ENCODE results near the gene PDS5B. TPM values are rescaled to one million over a fixed set of nuclear protein-coding genes. Genes with fewer than 3 reads are reported as not detected.

Gene PDS5B
- total and polyA plus RNA-seq, 7 experiments from 2014 or later: 36.0 to 68.0 (median 44.2) TPM

- H3K4me1 ChIP-seq (ENCODE audit: control insufficient read depth in 2 of 2, insufficient read depth in 2 of 2, low read length in 2 of 2): peaks cover 7 to 16% of the 10 kb centered on the region in 2 donors
- H3K27me3 ChIP-seq (ENCODE audit: control insufficient read depth in 2 of 2, insufficient read depth in 2 of 2, low read length in 2 of 2): no peaks in the 10 kb centered on the region
- no peaks in the 10 kb centered on the region for H3K36me3 ChIP-seq (ENCODE audit: control insufficient read depth in 2 of 3, insufficient read depth in 3 of 3, low read length in 3 of 3)
- ChIA-PET CTCF (no interaction called here), POLR2A (no interaction called here)
- DNase-seq (no peak), ATAC-seq (no peak)
- H3K4me1 Mint-ChIP-seq: peaks cover 64 to 95% (median 85%) of the 10 kb centered on the region in 7 donors
- H3K9me3 Mint-ChIP-seq: peaks cover 0 to 10% (median 0%) of the 10 kb centered on the region in 11 donors
- H3K4me3 Mint-ChIP-seq: no peak overlapping the region
- H3K36me3 Mint-ChIP-seq: peaks cover 0 to 12% (median 0%) of the 10 kb centered on the region in 5 donors
- peak overlapping the region in 2 of 9 donors; percentile 7 to 51 for H3K27ac Mint-ChIP-seq
- H3K27me3 Mint-ChIP-seq: no peaks in the 10 kb centered on the region
- no peak overlapping the region for H3K4me3 ChIP-seq (ENCODE audit: low read length)
- intact Hi-C loops (cut with micrococcal nuclease): no loop called here
- H3K27ac ChIP-seq (ENCODE audit: low read depth, low read length): no peak overlapping the region
- H3K9me3 ChIP-seq (ENCODE audit: control insufficient read depth in 2 of 3, low read length in 3 of 3): no peaks in the 10 kb centered on the region
Measured at GRCh38 chr13:32592082-32592481, 5.8 kb downstream of the PDS5B start.

- H3K9me3 ChIP-seq (ENCODE audit: control insufficient read depth in 2 of 3, low read length in 3 of 3): no peaks in the 10 kb centered on the region
- DNase-seq (no peak), ATAC-seq (no peak)
- H3K9me3 Mint-ChIP-seq: peaks cover 0 to 15% (median 0%) of the 10 kb centered on the region in 11 donors
- peaks cover 4 to 5% of the 10 kb centered on the region in 2 donors for H3K4me1 ChIP-seq (ENCODE audit: control insufficient read depth in 2 of 2, insufficient read depth in 2 of 2, low read length in 2 of 2)
- no peaks in the 10 kb centered on the region for H3K27me3 Mint-ChIP-seq
- peaks cover 49 to 73% (median 65%) of the 10 kb centered on the region in 7 donors for H3K4me1 Mint-ChIP-seq
- no peaks in the 10 kb centered on the region for H3K27me3 ChIP-seq (ENCODE audit: control insufficient read depth in 2 of 2, insufficient read depth in 2 of 2, low read length in 2 of 2)
- no peak overlapping the region for H3K27ac ChIP-seq (ENCODE audit: low read depth, low read length)
- no peaks in the 10 kb centered on the region for H3K36me3 ChIP-seq (ENCODE audit: control insufficient read depth in 2 of 3, insufficient read depth in 3 of 3, low read length in 3 of 3)
- H3K36me3 Mint-ChIP-seq: peaks cover 0 to 12% (median 0%) of the 10 kb centered on the region in 5 donors
- CTCF ChIA-PET: no interaction called here
- H3K4me3 Mint-ChIP-seq: peak overlapping the region in 1 of 10 donors; percentile 21
- intact Hi-C loops (cut with micrococcal nuclease): loop anchor here in 1 of 2 donors (2.0 kb wide), 1 partner anchor 19 kb away; no protein-coding TSS in a partner anchor
- H3K27ac Mint-ChIP-seq: peak overlapping the region in 3 of 9 donors; percentile 14 to 26 (median 16)
- no peak overlapping the region for H3K4me3 ChIP-seq (ENCODE audit: low read length)
- POLR2A ChIA-PET: interaction anchor here (0.7 kb wide), 1 partner anchor 13 kb away, joined by 4 read pairs; no protein-coding TSS in a partner anchor
Measured at GRCh38 chr13:32594157-32594738, 8.0 kb downstream of the PDS5B start.

GRCh38 chr13:32595306-32595705 lies 9.1 kb downstream of the PDS5B start:
- no peak overlapping the region for H3K27ac ChIP-seq (ENCODE audit: low read depth, low read length)
- H3K36me3 ChIP-seq (ENCODE audit: control insufficient read depth in 2 of 3, insufficient read depth in 3 of 3, low read length in 3 of 3): no peaks in the 10 kb centered on the region
- H3K36me3 Mint-ChIP-seq: peaks cover 4 to 18% (median 7%) of the 10 kb centered on the region in 5 donors
- no peaks in the 10 kb centered on the region for H3K27me3 ChIP-seq (ENCODE audit: control insufficient read depth in 2 of 2, insufficient read depth in 2 of 2, low read length in 2 of 2)
- H3K27me3 Mint-ChIP-seq: no peaks in the 10 kb centered on the region
- ChIA-PET CTCF (interaction anchor here (1.0 to 1.8 kb wide), 2 partner anchors 9 to 13 kb away, joined by 3 to 5 read pairs; partner anchors contain the start of gene PDS5B), POLR2A (interaction anchor here (1.1 kb wide), 1 partner anchor 57 kb away, joined by 3 read pairs; the partner anchor contains the start of gene N4BP2L2)
- H3K4me1 Mint-ChIP-seq: peaks cover 40 to 70% (median 62%) of the 10 kb centered on the region in 7 donors
- ATAC-seq (no peak), DNase-seq (no peak)
- peaks cover 0 to 23% (median 6%) of the 10 kb centered on the region in 11 donors for H3K9me3 Mint-ChIP-seq
- H3K4me3 ChIP-seq (ENCODE audit: low read length): no peak overlapping the region
- intact Hi-C loops (cut with micrococcal nuclease): loop anchor here in 1 of 2 donors (2.0 kb wide), 1 partner anchor 17 kb away; no protein-coding TSS in a partner anchor
- H3K4me1 ChIP-seq (ENCODE audit: control insufficient read depth in 2 of 2, insufficient read depth in 2 of 2, low read length in 2 of 2): peaks cover 5 to 7% of the 10 kb centered on the region in 2 donors
- no peak overlapping the region for H3K27ac Mint-ChIP-seq
- no peaks in the 10 kb centered on the region for H3K9me3 ChIP-seq (ENCODE audit: control insufficient read depth in 2 of 3, low read length in 3 of 3)
- peak overlapping the region in 1 of 10 donors; percentile 21 for H3K4me3 Mint-ChIP-seq

GRCh38 chr13:32600890-32601289 lies 14.6 kb downstream of the PDS5B start:
- H3K4me1 ChIP-seq (ENCODE audit: control insufficient read depth in 2 of 2, insufficient read depth in 2 of 2, low read length in 2 of 2): peaks cover 0 to 7% of the 10 kb centered on the region in 2 donors
- H3K9me3 Mint-ChIP-seq: peaks cover 9 to 48% (median 18%) of the 10 kb centered on the region in 11 donors
- H3K27me3 ChIP-seq (ENCODE audit: control insufficient read depth in 2 of 2, insufficient read depth in 2 of 2, low read length in 2 of 2): no peaks in the 10 kb centered on the region
- no peaks in the 10 kb centered on the region for H3K27me3 Mint-ChIP-seq
- no peaks in the 10 kb centered on the region for H3K9me3 ChIP-seq (ENCODE audit: control insufficient read depth in 2 of 3, low read length in 3 of 3)
- peaks cover 18 to 45% (median 30%) of the 10 kb centered on the region in 5 donors for H3K36me3 Mint-ChIP-seq
- H3K36me3 ChIP-seq (ENCODE audit: control insufficient read depth in 2 of 3, insufficient read depth in 3 of 3, low read length in 3 of 3): no peaks in the 10 kb centered on the region
- H3K4me1 Mint-ChIP-seq: peaks cover 8 to 61% (median 52%) of the 10 kb centered on the region in 7 donors
- peak overlapping the region in 1 of 9 donors; percentile 19 for H3K27ac Mint-ChIP-seq
- ChIA-PET POLR2A (no interaction called here), CTCF (interaction anchor here (1.1 kb wide), 1 partner anchor 38 kb away, joined by 4 read pairs; no protein-coding TSS in a partner anchor)
- H3K27ac ChIP-seq (ENCODE audit: low read depth, low read length): no peak overlapping the region
- ATAC-seq: no peak
- peak overlapping the region in 2 of 10 donors; percentile 0 to 30 for H3K4me3 Mint-ChIP-seq
- DNase-seq: no peak
- H3K4me3 ChIP-seq (ENCODE audit: low read length): no peak overlapping the region
- intact Hi-C loops (cut with micrococcal nuclease): no loop called here

GRCh38 chr13:32609428-32609827 lies 23.2 kb downstream of the PDS5B start:
- Histone ChIP-seq H3K9me3 (ENCODE audit: control insufficient read depth in 2 of 3, low read length in 3 of 3) (peaks cover 0 to 3% (median 0%) of the 10 kb centered on the region in 3 experiments), H3K4me3 (ENCODE audit: low read length) (no peak overlapping the region), H3K36me3 (ENCODE audit: control insufficient read depth in 2 of 3, insufficient read depth in 3 of 3, low read length in 3 of 3) (no peaks in the 10 kb centered on the region), H3K27ac (ENCODE audit: low read depth, low read length) (no peak overlapping the region), H3K4me1 (ENCODE audit: control insufficient read depth in 2 of 2, insufficient read depth in 2 of 2, low read length in 2 of 2) (no peaks in the 10 kb centered on the region), H3K27me3 (ENCODE audit: control insufficient read depth in 2 of 2, insufficient read depth in 2 of 2, low read length in 2 of 2) (no peaks in the 10 kb centered on the region)
- Mint-ChIP-seq H3K9me3 (peaks cover 12 to 75% (median 35%) of the 10 kb centered on the region in 11 donors), H3K27me3 (no peaks in the 10 kb centered on the region), H3K36me3 (peaks cover 20 to 57% (median 51%) of the 10 kb centered on the region in 5 donors), H3K27ac (no peak overlapping the region), H3K4me3 (no peak overlapping the region), H3K4me1 (peaks cover 4 to 72% (median 54%) of the 10 kb centered on the region in 7 donors)
- intact Hi-C loops (cut with micrococcal nuclease): no loop called here
- ChIA-PET CTCF (no interaction called here), POLR2A (no interaction called here)
- no peak for DNase-seq
- ATAC-seq: no peak

GRCh38 chr13:32610538-32610937 lies 24.3 kb downstream of the PDS5B start:
- H3K4me3 Mint-ChIP-seq: peak overlapping the region in 1 of 10 donors; percentile 3
- H3K36me3 Mint-ChIP-seq: peaks cover 11 to 60% (median 45%) of the 10 kb centered on the region in 5 donors
- Histone ChIP-seq H3K4me3 (ENCODE audit: low read length) (no peak overlapping the region), H3K9me3 (ENCODE audit: control insufficient read depth in 2 of 3, low read length in 3 of 3) (peaks cover 0 to 3% (median 0%) of the 10 kb centered on the region in 3 experiments), H3K4me1 (ENCODE audit: control insufficient read depth in 2 of 2, insufficient read depth in 2 of 2, low read length in 2 of 2) (no peaks in the 10 kb centered on the region), H3K27me3 (ENCODE audit: control insufficient read depth in 2 of 2, insufficient read depth in 2 of 2, low read length in 2 of 2) (no peaks in the 10 kb centered on the region), H3K36me3 (ENCODE audit: control insufficient read depth in 2 of 3, insufficient read depth in 3 of 3, low read length in 3 of 3) (no peaks in the 10 kb centered on the region), H3K27ac (ENCODE audit: low read depth, low read length) (no peak overlapping the region)
- peaks cover 4 to 69% (median 56%) of the 10 kb centered on the region in 7 donors for H3K4me1 Mint-ChIP-seq
- H3K9me3 Mint-ChIP-seq: peaks cover 4 to 76% (median 27%) of the 10 kb centered on the region in 11 donors
- ATAC-seq (no peak), DNase-seq (no peak)
- CTCF ChIA-PET: no interaction called here
- H3K27me3 Mint-ChIP-seq: no peaks in the 10 kb centered on the region
- H3K27ac Mint-ChIP-seq: no peak overlapping the region
- intact Hi-C loops (cut with micrococcal nuclease): no loop called here
- POLR2A ChIA-PET: no interaction called here
